SK-N-SH (cell line): ENCODE measurements around the gene NBPF3. TPM values are rescaled to one million over a fixed set of nuclear protein-coding genes. Genes with fewer than 3 reads are reported as not detected.

Experiments
- CTCF ChIA-PET: fragments of 300-600, 350-600 bp; formaldehyde crosslinking; extraction: SDS; loops from one replicate; lab custom pipeline; 2021; lab: Yijun Ruan, JAX
- POLR2A ChIA-PET: fragments of 350-600 bp; sonication (Branson Sonifier 250); formaldehyde crosslinking; extraction: SDS; loops from one replicate; lab custom pipeline; 2020; ENCODE audit warnings: antibody characterized with exemption, inconsistent platforms; lab: Yijun Ruan, JAX
- DNase-seq: peaks from one replicate; pipeline ENCODE4 v3.0.0; 2012
- H2AFZ ChIP-seq: fragments of 200-600 bp; sonication (generic); 2 replicates; pipeline ENCODE4 v1.8.1; 2016; ENCODE audit warnings: antibody characterized with exemption, mild to moderate bottlenecking, low read depth
- H3F3A ChIP-seq: fragments of 200-600 bp; sonication (generic); replicated peaks from 2 replicates; pipeline ENCODE3; 2016; ENCODE audit warnings: antibody characterized with exemption, mild to moderate bottlenecking; ENCODE audit not compliant: insufficient read depth
- H3K27ac ChIP-seq, 2 experiments: fragments of 200-500 bp in 1 of 2; fragments of 200-600 bp in 1 of 2; sonication (Bioruptor generic) in 1 of 2; sonication (generic), shearing (Covaris generic) in 1 of 2; 2 replicates each; pipeline versions ENCODE4 v1.5.1 to v1.6.1; 2014 to 2016; ENCODE audit warnings: low read depth in 2 of 2, inconsistent platforms in 1 of 2, low read length in 1 of 2, mild to moderate bottlenecking in 1 of 2, mixed read lengths in 1 of 2
- H3K27me3 ChIP-seq: fragments of 200-600 bp; sonication (generic), shearing (Covaris generic); 2 replicates; pipeline ENCODE4 v1.6.1; 2016; ENCODE audit warnings: mixed run types; ENCODE audit not compliant: insufficient read depth
- H3K36me3 ChIP-seq, 2 experiments: fragments of 200-500 bp in 1 of 2; fragments of 200-600 bp in 1 of 2; sonication (Bioruptor generic) in 1 of 2; sonication (generic) in 1 of 2; replicated peaks in 1 of 2; 2 replicates each; pipeline versions ENCODE3 to v1.5.1; 2014 to 2016; ENCODE audit warnings: low read length in 1 of 2, mild to moderate bottlenecking in 1 of 2; ENCODE audit not compliant: insufficient read depth in 2 of 2, control insufficient read depth in 1 of 2
- H3K4me1 ChIP-seq, 2 experiments: fragments of 200-500 bp in 1 of 2; fragments of 200-600 bp in 1 of 2; sonication (Bioruptor generic) in 1 of 2; sonication (generic), shearing (Covaris generic) in 1 of 2; 2 replicates each; pipeline versions ENCODE4 v1.5.1 to v1.6.1; 2014 to 2016; ENCODE audit warnings: low read depth in 1 of 2, low read length in 1 of 2, mixed run types in 1 of 2; ENCODE audit not compliant: insufficient read depth in 2 of 2, control insufficient read depth in 1 of 2
- H3K4me2 ChIP-seq: fragments of 200-600 bp; sonication (generic), shearing (Covaris generic); 2 replicates; pipeline ENCODE4 v1.6.1; 2017; ENCODE audit warnings: mixed run types
- H3K4me3 ChIP-seq, 2 experiments: fragments of 200-500 bp in 1 of 2; fragments of 200-600 bp in 1 of 2; sonication (Bioruptor generic) in 1 of 2; sonication (generic), shearing (Covaris generic) in 1 of 2; 2 replicates each; pipeline versions ENCODE4 v1.5.1 to v1.8.1; 2014 to 2016; ENCODE audit warnings: low read depth in 2 of 2, inconsistent platforms in 1 of 2, low read length in 1 of 2, mild to moderate bottlenecking in 1 of 2, mixed read lengths in 1 of 2, moderate library complexity in 1 of 2
- H3K79me2 ChIP-seq: fragments of 200-600 bp; sonication (generic); 2 replicates; pipeline ENCODE4 v1.8.1; 2017; ENCODE audit warnings: mild to moderate bottlenecking; ENCODE audit not compliant: insufficient read depth
- H3K9ac ChIP-seq: fragments of 200-600 bp; sonication (generic); 2 replicates; pipeline ENCODE4 v1.6.1; 2017; ENCODE audit warnings: mixed run types
- H3K9me2 ChIP-seq: fragments of 200-600 bp; sonication (generic); 2 replicates; pipeline ENCODE4 v1.6.1; 2017; ENCODE audit warnings: mixed run types
- H3K9me3 ChIP-seq: fragments of 200-600 bp; sonication (generic); 2 replicates; pipeline ENCODE4 v1.6.1; 2017; ENCODE audit warnings: mixed run types, mild to moderate bottlenecking, moderate library complexity
- H4K20me1 ChIP-seq: fragments of 200-600 bp; sonication (generic); 2 replicates; pipeline ENCODE4 v1.6.1; 2017; ENCODE audit warnings: mild to moderate bottlenecking, mixed run types; ENCODE audit not compliant: insufficient read depth
- CHD2 ChIP-seq: fragments of 150-350 bp; IDR thresholded peaks from 2 replicates; pipeline ENCODE4 v1.6.1; 2018; ENCODE audit warnings: low read length; ENCODE audit not compliant: partially characterized antibody
- FOXJ3 ChIP-seq: sonication (generic); formaldehyde crosslinking; IDR thresholded peaks from 2 replicates; pipeline ENCODE4 v1.5.1; 2020; ENCODE audit warnings: mild to moderate bottlenecking, missing genetic modification reagents
- FOXM1 ChIP-seq: IDR thresholded peaks from 2 replicates; pipeline ENCODE4 v1.4.0; 2012; ENCODE audit warnings: low read depth, mild to moderate bottlenecking
- MEF2A ChIP-seq: IDR thresholded peaks from 2 replicates; pipeline ENCODE4 v1.4.0; 2012; ENCODE audit warnings: low read depth, borderline replicate concordance
- MXI1 ChIP-seq: IDR thresholded peaks from 2 replicates; pipeline ENCODE4 v1.6.1; 2012; ENCODE audit warnings: mild to moderate bottlenecking, low read depth, low read length, improper control_type of control experiment
- NRF1 ChIP-seq: IDR thresholded peaks from 2 replicates; pipeline ENCODE4 v1.6.1; 2012; ENCODE audit warnings: low read depth, mild to moderate bottlenecking, low read length
- PBX3 ChIP-seq: IDR thresholded peaks from 2 replicates; pipeline ENCODE4; 2012
- POLR2AphosphoS5 ChIP-seq: IDR thresholded peaks from 2 replicates; pipeline ENCODE4 v1.6.1; 2012; ENCODE audit warnings: low read depth, low read length
- RAD21 ChIP-seq: IDR thresholded peaks from 2 replicates; pipeline ENCODE4 v1.6.1; 2012; ENCODE audit warnings: mild to moderate bottlenecking, low read length
- RCOR1 ChIP-seq: fragments of 150-350 bp; IDR thresholded peaks from 2 replicates; pipeline ENCODE4 v1.6.1; 2017; ENCODE audit warnings: antibody characterized with exemption, low read length
- TAF1 ChIP-seq: IDR thresholded peaks from 2 replicates; pipeline ENCODE4 v1.6.1; 2012; ENCODE audit warnings: low read depth, mild to moderate bottlenecking, low read length, moderate library complexity, borderline replicate concordance
- USF2 ChIP-seq: fragments of 150-350 bp; IDR thresholded peaks from 2 replicates; pipeline ENCODE4 v1.6.1; 2017; ENCODE audit warnings: antibody characterized with exemption, low read length, low read depth, borderline replicate concordance
- YY1 ChIP-seq: IDR thresholded peaks from 2 replicates; pipeline ENCODE4 v1.4.0; 2012; ENCODE audit warnings: low read depth, mild to moderate bottlenecking
- ZBTB33 ChIP-seq: IDR thresholded peaks from 2 replicates; pipeline ENCODE4 v1.4.0; 2012; ENCODE audit warnings: low read depth, borderline replicate concordance
- WGBS: methylation state at CpG from one replicate; pipeline ENCODE4 v1.1.6; 2017; ENCODE audit warnings: low lambda C conversion rate; 5-methylcytosine and 5-hydroxymethylcytosine counted together
- polyA plus RNA-seq, 3 experiments: library from polyadenylated mRNA; depleted of rRNA; stranded (reverse); fragments of >200 nt; gene quantifications; 2 replicates each; pipeline ENCODE4 v1.2.3, GENCODE V29; 2012

The NBPF3 gene
- 6.4 and 8.7 TPM in 2 replicates for polyA plus RNA-seq (2012; rRNA removed)
- polyA plus RNA-seq (2012; cell fraction: cytosol; rRNA removed) = 5.4 and 6.7 TPM in 2 replicates
- polyA plus RNA-seq (2012; cell fraction: nucleus; rRNA removed) = 13.0 and 19.0 TPM in 2 replicates

- ChIA-PET POLR2A (interaction anchor here (1.3 kb wide), 1 partner anchor 13 kb away, joined by 4 read pairs; no protein-coding TSS in a partner anchor), CTCF (interaction anchor here (0.6 to 1.6 kb wide), 2 partner anchors 71 to 73 kb away, joined by 4 to 5 read pairs; no protein-coding TSS in a partner anchor)
- H3K4me3 ChIP-seq = peak within 1 kb of the TSS; percentile 74 to 81
- H3K27me3 ChIP-seq = no peaks in the 10 kb centered on the region
- no peaks in the 10 kb centered on the region for H3F3A ChIP-seq
- no peaks in the 10 kb centered on the region for H3K9me2 ChIP-seq
- H3K9me3 ChIP-seq = no peaks in the 10 kb centered on the region
- 4% methylated on average over 14 of the region's 87 CpGs for WGBS
- TF ChIP-seq NRF1 (peak; percentile 99), MXI1 (peak; percentile 67), RCOR1 (no peak), PBX3 (no peak), CHD2 (peak; percentile 34), POLR2AphosphoS5 (peak; percentile 76), TAF1 (peak; percentile 50; the same call in 1 of the 2 replicates)
- H3K4me1 ChIP-seq = peaks cover 0 to 6% of the 10 kb centered on the region in 2 experiments; a peak in 2 of 4 replicates
- peak; percentile 96 for DNase-seq
- no peaks in the 10 kb centered on the region for H3K36me3 ChIP-seq
- H3K4me2 ChIP-seq = peak within 1 kb of the TSS; percentile 97
- no peaks in the 10 kb centered on the region for H4K20me1 ChIP-seq
- peak within 1 kb of the TSS; percentile 62 for H3K9ac ChIP-seq
- H3K79me2 ChIP-seq = peaks cover 31% of the 10 kb centered on the region
- H2AFZ ChIP-seq = peak within 1 kb of the TSS; percentile 93
- H3K27ac ChIP-seq = peak within 1 kb of the TSS; percentile 49 to 81; a peak in 3 of 4 replicates
These were observed at the start of gene NBPF3 for GRCh38 chr1:21439721-21440629. NBPF3 (plus strand) TSS chr1:21440137; CDS start chr1:21445087, 4,950 bp downstream.

GRCh38 chr1:21391497-21391896 lies 48.4 kb upstream of the NBPF3 start:
- no peaks in the 10 kb centered on the region for H3F3A ChIP-seq
- no peaks in the 10 kb centered on the region for H4K20me1 ChIP-seq
- no peak overlapping the region for H2AFZ ChIP-seq
- no peak for DNase-seq
- no peaks in the 10 kb centered on the region for H3K9me2 ChIP-seq
- H3K4me3 ChIP-seq = no peak overlapping the region
- no peak for TF ChIP-seq FOXJ3 (CRISPR knock-in tag)
- no peak for TF ChIP-seq PBX3
- no peak for TF ChIP-seq TAF1
- TF ChIP-seq FOXM1 = no peak
- TF ChIP-seq RCOR1 = no peak
- no peak for TF ChIP-seq ZBTB33
- TF ChIP-seq USF2 = no peak
- TF ChIP-seq MEF2A = no peak
- no peak for TF ChIP-seq POLR2AphosphoS5
- TF ChIP-seq YY1 = no peak
- no peak for TF ChIP-seq RAD21
- TF ChIP-seq MXI1 = no peak
- no peaks in the 10 kb centered on the region for H3K27me3 ChIP-seq
- ChIA-PET POLR2A (interaction anchor here (0.6 kb wide), 1 partner anchor 14 kb away, joined by 3 read pairs; no protein-coding TSS in a partner anchor), CTCF (interaction anchor here (0.9 to 1.3 kb wide), 3 partner anchors 20 to 30 kb away, joined by 3 to 4 read pairs (median 3); no protein-coding TSS in a partner anchor)
- no peak overlapping the region for H3K27ac ChIP-seq
- 88% methylated on average over 4 of the region's 4 CpGs for WGBS
- H3K9me3 ChIP-seq = no peaks in the 10 kb centered on the region
- no peaks in the 10 kb centered on the region for H3K4me1 ChIP-seq
- H3K36me3 ChIP-seq = no peaks in the 10 kb centered on the region
- no peaks in the 10 kb centered on the region for H3K79me2 ChIP-seq
- no peak overlapping the region for H3K4me2 ChIP-seq
- no peak overlapping the region for H3K9ac ChIP-seq
